Measurements from ENCODE around the gene ESR1.

Gene ESR1

GRCh38 chr6:152166897-152167296 lies 359.4 kb downstream of the ESR1 start:
- no peak for DNase-seq (ENCODE audit: insufficient read length, low spot score)
- no peak for FAIRE-seq

DNA sequence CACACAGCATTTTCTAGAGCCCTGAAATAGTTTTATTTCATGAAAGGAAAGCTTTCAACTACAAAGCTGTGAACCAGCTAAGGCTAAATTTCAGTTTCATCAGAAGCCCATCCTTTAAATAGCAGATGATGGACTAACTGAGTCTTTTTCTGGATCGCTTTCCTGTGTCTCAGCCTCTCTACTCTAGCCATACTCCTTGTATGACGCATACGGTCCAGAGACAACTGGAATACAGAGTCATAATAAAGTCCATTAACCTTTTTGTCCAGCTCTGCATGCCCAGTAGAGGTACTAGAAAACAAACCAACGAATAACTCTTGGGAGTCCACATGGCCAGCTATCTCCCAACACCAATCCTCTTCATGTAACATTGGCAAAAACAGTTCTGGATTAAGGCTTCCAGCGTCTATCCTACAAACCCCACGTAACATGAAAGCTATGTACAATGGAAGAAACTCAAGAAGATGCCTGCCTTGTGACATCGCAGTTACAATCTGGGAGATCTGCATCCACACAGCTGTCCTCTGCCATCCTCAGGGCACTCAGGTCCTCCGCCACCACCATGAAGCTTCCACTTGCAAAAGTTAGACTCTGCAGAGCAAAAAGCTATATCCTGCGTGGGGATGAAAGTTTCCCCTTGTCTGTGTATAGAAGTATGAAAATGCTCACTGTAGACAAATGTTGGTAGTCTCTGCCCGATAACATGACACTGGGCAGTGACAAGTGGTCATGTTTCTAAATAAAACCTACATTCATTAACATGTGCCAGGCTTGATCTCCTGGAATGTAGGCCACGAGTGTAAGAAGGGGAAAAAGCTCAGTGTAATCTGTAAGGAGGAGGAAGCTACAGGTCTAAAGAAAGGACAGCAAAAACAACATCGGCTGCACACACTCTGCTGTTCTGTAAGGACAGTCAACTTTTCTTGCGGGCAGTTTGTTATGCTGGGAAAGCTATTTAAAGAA lies 360.4 kb downstream of the ESR1 start:
- DNase-seq (ENCODE audit: insufficient read length, low spot score) = no peak
- FAIRE-seq = no peak

GRCh38 chr6:152170313-152170701 lies 362.8 kb downstream of the ESR1 start:
- FAIRE-seq = no peak
- no peak for DNase-seq (ENCODE audit: insufficient read length, low spot score)

DNA sequence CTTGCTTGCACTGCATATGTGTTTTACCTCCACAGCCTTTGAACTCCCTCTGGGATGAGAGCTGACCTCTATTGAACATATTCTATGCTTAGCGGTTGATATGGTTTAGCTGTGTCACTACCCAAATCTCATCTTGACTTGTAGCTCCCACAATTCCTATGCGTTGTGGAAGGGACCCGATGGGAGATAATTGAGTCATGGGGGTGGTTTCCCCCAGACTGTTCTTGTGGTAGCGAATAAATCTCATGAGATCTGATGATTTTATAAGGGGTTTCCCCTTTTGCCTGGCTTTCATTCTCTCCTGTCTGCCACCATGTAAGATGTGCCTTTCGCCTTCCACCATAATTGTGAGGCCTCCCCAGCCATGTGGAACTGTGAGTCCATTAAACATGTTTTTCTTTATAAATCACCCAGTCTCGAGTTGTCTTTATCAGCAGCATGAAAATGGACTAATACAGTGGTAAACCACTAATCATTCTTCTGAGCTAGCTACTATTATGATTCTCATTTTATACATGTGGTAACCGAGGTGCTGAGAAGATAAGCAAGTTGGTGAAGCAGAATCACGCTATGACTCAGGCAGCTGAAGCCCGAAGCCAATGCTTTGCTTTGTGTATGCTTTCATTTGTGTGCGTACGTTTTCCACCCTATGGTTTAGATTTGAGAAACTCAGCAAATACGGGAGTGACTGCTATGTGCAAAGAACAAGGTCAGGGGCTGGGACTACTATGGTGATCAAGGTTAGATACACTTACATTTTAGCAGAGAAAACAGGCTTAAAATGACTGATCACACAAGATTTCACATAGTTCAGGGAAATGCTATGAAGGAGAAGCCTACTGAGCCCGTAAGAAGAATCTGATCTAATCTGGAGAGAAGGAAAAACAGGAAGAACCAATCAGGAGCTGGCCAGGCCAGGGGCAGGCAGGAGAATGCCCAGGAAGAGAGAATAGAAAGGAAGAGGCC lies 363.5 kb downstream of the ESR1 start:
- FAIRE-seq (no peak), DNase-seq (ENCODE audit: insufficient read length, low spot score) (no peak)

GRCh38 chr6:152173321-152173720 lies 365.8 kb downstream of the ESR1 start:
- FAIRE-seq (no peak), DNase-seq (ENCODE audit: insufficient read length, low spot score) (no peak)

DNA sequence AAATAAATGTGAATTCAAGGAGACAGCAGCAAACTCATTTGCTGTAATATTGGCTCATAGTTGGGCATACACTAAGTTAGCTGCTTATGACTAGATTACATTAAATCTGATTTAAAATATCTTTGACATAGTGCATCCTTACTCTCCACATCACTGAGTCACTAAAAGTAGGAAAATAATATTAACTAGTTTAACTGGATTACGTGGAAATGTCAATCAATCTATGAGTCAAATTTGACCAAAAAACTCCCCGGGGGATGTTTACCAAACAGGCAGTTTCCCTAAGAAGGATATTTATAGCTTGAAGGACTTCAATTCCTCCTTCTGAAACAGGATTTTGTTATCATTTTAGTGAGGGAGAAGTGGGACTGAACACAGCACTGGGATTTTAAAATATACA lies 366.5 kb downstream of the ESR1 start:
- DNase-seq (ENCODE audit: insufficient read length, low spot score) = no peak
- no peak for FAIRE-seq

DNA sequence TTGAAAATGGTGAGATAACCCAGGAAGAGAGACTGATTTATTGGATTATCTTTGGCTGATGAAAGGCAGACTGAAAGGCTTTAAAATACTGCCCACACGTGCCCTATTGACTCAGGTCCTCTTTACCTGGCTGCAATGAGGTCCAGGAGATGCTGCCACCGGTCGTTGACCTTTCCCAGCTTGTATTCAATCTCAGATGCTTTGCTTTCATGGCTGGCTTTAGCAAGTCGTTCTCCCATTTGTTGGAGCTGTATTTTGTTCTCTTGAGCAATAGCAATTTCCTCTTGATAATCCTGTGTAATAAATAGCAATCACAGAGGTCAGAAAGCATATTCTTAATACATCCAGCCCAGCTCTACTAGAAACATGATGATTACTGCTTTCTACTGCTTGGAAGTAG lies 368.8 kb downstream of the ESR1 start:
- FAIRE-seq (no peak), DNase-seq (ENCODE audit: insufficient read length, low spot score) (no peak)
